ENCODE data around the gene DDO.

DNA sequence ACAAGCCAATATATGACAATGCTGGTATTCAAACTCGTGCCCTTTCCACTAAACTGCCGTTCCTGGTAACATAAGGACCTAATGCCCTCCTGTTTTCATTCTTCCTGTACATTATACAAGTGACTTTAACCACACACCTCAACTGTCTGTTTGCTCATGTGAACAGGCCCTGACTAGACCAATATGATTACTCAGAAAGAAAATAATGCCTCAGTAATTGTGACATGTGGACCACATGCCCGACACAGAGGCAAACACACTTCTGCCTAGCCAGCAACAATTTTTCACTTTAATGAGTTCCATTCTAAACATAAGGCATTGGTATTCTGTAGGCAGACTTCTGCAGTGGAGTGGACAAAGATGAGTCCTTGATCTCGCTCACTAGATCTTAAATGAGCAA is 31.0 kb upstream of the DDO start:
- no peak for TF ChIP-seq POLR2A (IDR thresholded peaks at IDR 0.05)
- TF ChIP-seq, protein P1, sequence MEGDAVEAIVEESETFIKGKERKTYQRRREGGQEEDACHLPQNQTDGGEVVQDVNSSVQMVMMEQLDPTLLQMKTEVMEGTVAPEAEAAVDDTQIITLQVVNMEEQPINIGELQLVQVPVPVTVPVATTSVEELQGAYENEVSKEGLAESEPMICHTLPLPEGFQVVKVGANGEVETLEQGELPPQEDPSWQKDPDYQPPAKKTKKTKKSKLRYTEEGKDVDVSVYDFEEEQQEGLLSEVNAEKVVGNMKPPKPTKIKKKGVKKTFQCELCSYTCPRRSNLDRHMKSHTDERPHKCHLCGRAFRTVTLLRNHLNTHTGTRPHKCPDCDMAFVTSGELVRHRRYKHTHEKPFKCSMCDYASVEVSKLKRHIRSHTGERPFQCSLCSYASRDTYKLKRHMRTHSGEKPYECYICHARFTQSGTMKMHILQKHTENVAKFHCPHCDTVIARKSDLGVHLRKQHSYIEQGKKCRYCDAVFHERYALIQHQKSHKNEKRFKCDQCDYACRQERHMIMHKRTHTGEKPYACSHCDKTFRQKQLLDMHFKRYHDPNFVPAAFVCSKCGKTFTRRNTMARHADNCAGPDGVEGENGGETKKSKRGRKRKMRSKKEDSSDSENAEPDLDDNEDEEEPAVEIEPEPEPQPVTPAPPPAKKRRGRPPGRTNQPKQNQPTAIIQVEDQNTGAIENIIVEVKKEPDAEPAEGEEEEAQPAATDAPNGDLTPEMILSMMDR (IDR thresholded peaks at IDR 0.05) = no peak
